Stomach (tissue), 4 donors: ENCODE results near the gene REXO1.

Experiments used
- CTCF ChIP-seq, 7 experiments: fragments of 450-650 bp in 4 of 7; fragments of 200-600 bp in 3 of 7; sonication (generic) in 3 of 7; IDR thresholded peaks; one replicate each; pipeline ENCODE4 v1.5.1; 2016 to 2019; ENCODE audit warnings: antibody characterized with exemption in 7 of 7, control low read depth in 2 of 7, mild to moderate bottlenecking in 1 of 7
- EP300 ChIP-seq: sonication (generic); formaldehyde crosslinking; IDR thresholded peaks from one replicate; pipeline ENCODE4 v1.6.1; 2017; ENCODE audit warnings: antibody characterized with exemption
- POLR2A ChIP-seq, 4 donors: fragments of 450-650 bp; IDR thresholded peaks; one replicate each; pipeline ENCODE4 v1.6.1; 2016; ENCODE audit warnings: antibody characterized with exemption in 4 of 4, control low read depth in 2 of 4, mild to moderate bottlenecking in 1 of 4, moderate library complexity in 1 of 4
- POLR2AphosphoS5 ChIP-seq, 3 donors: sonication (generic); formaldehyde crosslinking; IDR thresholded peaks; one replicate each; pipeline ENCODE4 v1.6.1; 2016; ENCODE audit warnings: antibody characterized with exemption in 3 of 3

- TF ChIP-seq CTCF (IDR thresholded peaks at IDR 0.05) (no peak), POLR2A (IDR thresholded peaks at IDR 0.05) (no peak), EP300 (no peak), POLR2AphosphoS5 (IDR thresholded peaks at IDR 0.05) (no peak)
Observed at GRCh38 chr19:1799695-1800342, 48.5 kb downstream of the REXO1 start.
